ENCODE measurements around the gene PXDN.

GRCh38 chr2:1756456-1756855 is 12.1 kb upstream of the PXDN start:
- no peak for TF ChIP-seq CTCF (IDR thresholded peaks at IDR 0.05)
- no peak for TF ChIP-seq POLR2A (IDR thresholded peaks at IDR 0.05)

Data from heart left ventricle (tissue), 13 donors.